ENCODE results near the gene PLB1.

DNA sequence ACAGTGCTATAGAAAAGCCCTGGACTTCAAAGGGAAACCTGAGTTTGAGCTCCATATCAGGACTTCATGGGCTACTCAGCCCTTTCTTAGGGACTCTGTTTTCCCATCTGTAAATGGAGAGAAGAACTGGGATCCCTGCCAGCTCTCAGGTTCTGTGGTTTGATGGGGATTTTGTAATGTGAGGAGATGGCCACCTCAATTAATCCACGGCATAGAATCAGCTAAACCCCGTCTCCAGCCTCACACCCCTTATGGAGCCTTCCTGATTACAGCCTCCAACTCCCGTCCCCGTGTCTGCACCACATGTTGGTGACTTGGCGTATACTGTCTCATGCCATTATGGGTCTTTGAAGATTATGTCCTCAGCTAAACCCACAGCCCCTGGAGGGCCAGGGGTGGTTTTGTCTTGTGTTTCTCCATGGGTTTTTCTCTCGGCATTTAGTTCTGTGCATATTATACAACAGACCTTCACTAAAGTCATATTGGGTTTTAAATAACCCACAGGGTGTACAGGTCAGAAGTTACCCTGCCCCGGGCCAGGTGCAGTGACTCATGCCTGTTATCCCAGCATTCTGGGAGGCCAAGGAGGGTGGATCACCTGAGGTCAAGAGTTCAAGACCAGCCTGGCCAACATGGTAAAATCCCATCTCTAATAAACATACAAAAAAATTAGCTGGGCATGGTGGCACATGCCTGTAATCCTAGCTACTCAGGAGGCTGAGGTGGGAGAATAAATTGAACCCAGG is 192.0 kb downstream of the PLB1 start:
- TF ChIP-seq, protein P1, sequence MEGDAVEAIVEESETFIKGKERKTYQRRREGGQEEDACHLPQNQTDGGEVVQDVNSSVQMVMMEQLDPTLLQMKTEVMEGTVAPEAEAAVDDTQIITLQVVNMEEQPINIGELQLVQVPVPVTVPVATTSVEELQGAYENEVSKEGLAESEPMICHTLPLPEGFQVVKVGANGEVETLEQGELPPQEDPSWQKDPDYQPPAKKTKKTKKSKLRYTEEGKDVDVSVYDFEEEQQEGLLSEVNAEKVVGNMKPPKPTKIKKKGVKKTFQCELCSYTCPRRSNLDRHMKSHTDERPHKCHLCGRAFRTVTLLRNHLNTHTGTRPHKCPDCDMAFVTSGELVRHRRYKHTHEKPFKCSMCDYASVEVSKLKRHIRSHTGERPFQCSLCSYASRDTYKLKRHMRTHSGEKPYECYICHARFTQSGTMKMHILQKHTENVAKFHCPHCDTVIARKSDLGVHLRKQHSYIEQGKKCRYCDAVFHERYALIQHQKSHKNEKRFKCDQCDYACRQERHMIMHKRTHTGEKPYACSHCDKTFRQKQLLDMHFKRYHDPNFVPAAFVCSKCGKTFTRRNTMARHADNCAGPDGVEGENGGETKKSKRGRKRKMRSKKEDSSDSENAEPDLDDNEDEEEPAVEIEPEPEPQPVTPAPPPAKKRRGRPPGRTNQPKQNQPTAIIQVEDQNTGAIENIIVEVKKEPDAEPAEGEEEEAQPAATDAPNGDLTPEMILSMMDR (IDR thresholded peaks at IDR 0.05; ENCODE audit: low read length), result no peak
- no peak for TF ChIP-seq EZH2 (optimal IDR thresholded peaks at IDR 0.05; ENCODE audit: low read depth, low read length)

Data from MM.1S (cell line).